Sigmoid colon (tissue), 7 donors: Measurements from ENCODE around the gene VAMP3. TPM values are rescaled to one million over a fixed set of nuclear protein-coding genes. Genes with fewer than 3 reads are reported as not detected.
A peak's percentile ranks its signal among the peaks of the same experiment; 100 is the strongest.

Experiments used
- DNase-seq: peaks from one replicate; pipeline ENCODE4 v3.0.0-alpha.2; 2019
- H3K27ac ChIP-seq, 4 donors: fragments of 200-600 bp; sonication (generic); one replicate each; pipeline ENCODE4 v1.5.1; 2016 to 2019; ENCODE audit warnings: mild to moderate bottlenecking in 1 of 4
- H3K27me3 ChIP-seq, 3 donors: fragments of 200-600 bp; sonication (generic); one replicate each; pipeline ENCODE4 v1.5.1; 2019; ENCODE audit warnings: mild to moderate bottlenecking in 1 of 3
- H3K36me3 ChIP-seq, 4 donors: fragments of 200-600 bp; sonication (generic); one replicate each; pipeline ENCODE4 v1.5.1; 2016 to 2019
- H3K4me1 ChIP-seq, 4 donors: fragments of 200-600 bp; sonication (generic); one replicate each; pipeline ENCODE4 v1.5.1; 2017 to 2019
- H3K4me3 ChIP-seq, 4 donors: fragments of 200-600 bp; sonication (generic); one replicate each; pipeline ENCODE4 v1.5.1; 2017 to 2019; ENCODE audit warnings: mild to moderate bottlenecking in 2 of 4, moderate library complexity in 1 of 4
- H3K9me3 ChIP-seq, 4 donors: fragments of 200-600 bp in 3 of 4; sonication (generic) in 3 of 4; one replicate each; pipeline versions ENCODE4 v1.5.1 to v1.6.1; 2013 to 2019
- EP300 ChIP-seq, 4 donors: sonication (generic); formaldehyde crosslinking; IDR thresholded peaks; one replicate each; pipeline ENCODE4 v1.6.1; 2017; ENCODE audit warnings: antibody characterized with exemption in 4 of 4
- POLR2A ChIP-seq, 2 donors: fragments of 450-650 bp; IDR thresholded peaks; one replicate each; pipeline ENCODE4 v1.6.1; 2016; ENCODE audit warnings: antibody characterized with exemption in 2 of 2, mild to moderate bottlenecking in 2 of 2, moderate library complexity in 2 of 2
- POLR2AphosphoS5 ChIP-seq, 4 donors: sonication (generic); formaldehyde crosslinking; IDR thresholded peaks; one replicate each; pipeline ENCODE4 v1.6.1; 2017; ENCODE audit warnings: antibody characterized with exemption in 4 of 4
- WGBS, 2 donors: extraction: QIAGEN DNeasy Blood & Tissue Kit; methylation state at CpG; one replicate each; pipeline ENCODE4 v1.1.7; 2013; 5-methylcytosine and 5-hydroxymethylcytosine counted together
- intact Hi-C: fragments of 100-400 bp; cut with DNase I; formaldehyde crosslinking; loops from one replicate; pipeline ENCODE4 v1.15.1; 2023
- polyA plus RNA-seq, 3 donors: library from polyadenylated mRNA; stranded (reverse); fragments of 200-250 nt; gene quantifications; one replicate each; pipeline ENCODE4 v1.2.3, GENCODE V29; 2013
- total RNA-seq, 4 donors: library from RNA; depleted of rRNA; stranded (reverse); fragments of >200 nt; gene quantifications; one replicate each; pipeline ENCODE4 v1.1.0, GENCODE V29; 2016
- TF ChIP-seq, protein P1 (sequence below), 4 experiments: fragments of 450-650 bp in 3 of 4; fragments of 200-600 bp in 1 of 4; IDR thresholded peaks; one replicate each; pipeline ENCODE4 v1.5.1; 2016 to 2019; ENCODE audit warnings: antibody characterized with exemption in 4 of 4, mild to moderate bottlenecking in 3 of 4, moderate library complexity in 2 of 4
- donor health status: healthy with polysubstance abuse.
- donor health status: Bipolar disorder and iron deficiency.
- donor health status: healthy.

Gene VAMP3
- total and polyA plus RNA-seq, 7 donors = 55.3 to 2,991 (median 113) TPM

DNA sequence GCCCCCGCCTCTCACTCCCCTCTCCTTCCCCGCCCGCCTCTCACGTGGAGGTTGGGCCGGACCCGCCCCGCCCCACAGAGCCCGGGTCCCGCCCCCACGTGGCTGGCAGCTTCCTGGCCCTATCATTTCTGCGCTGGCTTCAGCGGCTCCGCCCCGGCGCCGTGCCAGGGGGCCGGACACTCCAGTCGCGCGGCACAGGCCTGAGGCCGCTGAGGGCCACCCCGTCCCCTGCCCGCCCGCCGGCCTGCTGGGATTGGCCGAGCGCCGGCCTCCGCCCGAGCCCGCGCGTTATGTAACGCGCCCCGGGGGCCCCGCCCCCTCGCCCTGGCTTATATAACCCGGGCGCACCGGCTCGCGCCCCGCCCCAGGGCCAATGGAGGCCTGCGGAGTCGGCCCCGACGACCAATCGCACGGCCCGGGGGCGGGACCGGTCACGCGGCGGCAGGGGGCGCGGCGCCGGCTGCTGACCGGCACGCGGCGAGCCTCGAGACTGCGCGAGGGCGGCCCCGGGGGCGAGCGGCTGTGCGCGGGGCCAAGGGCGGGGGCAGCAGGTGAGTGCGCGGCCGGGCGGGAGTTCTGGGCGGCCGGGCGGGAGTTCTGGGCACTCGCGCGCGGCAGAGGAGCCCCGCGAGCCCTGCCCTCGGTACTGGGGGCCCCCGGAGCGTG, 12.9 kb downstream of the VAMP3 start, which contains the start of gene PER3:
TSS of gene PER3 (plus strand) at position 466 of the 666 bp plus-strand sequence. CDS start 587 bp downstream, outside the sequence.
- peak within 1 kb of the TSS; percentile 57 to 91 (median 70) for H3K4me3 ChIP-seq
- intact Hi-C loops = loop anchor here (1.0 kb wide), 1 partner anchor 13 kb away; the partner anchor contains the start of gene VAMP3
- 2 to 3% methylated on average over 90 of the region's 90 CpGs for WGBS, 2 donors
- H3K4me1 ChIP-seq = peaks cover 0 to 55% (median 49%) of the 10 kb centered on the region in 4 donors
- H3K36me3 ChIP-seq = peaks cover 0 to 59% (median 7%) of the 10 kb centered on the region in 4 donors
- peak; percentile 99 for DNase-seq
- TF ChIP-seq POLR2A (IDR thresholded peaks at IDR 0.05) (peak in 1 of 2 donors; percentile 18), EP300 (IDR thresholded peaks at IDR 0.05) (peak in 1 of 4 donors; percentile 53), POLR2AphosphoS5 (IDR thresholded peaks at IDR 0.05) (peak in 3 of 4 donors; percentile 63 to 71 (median 70))
- TF ChIP-seq, protein P1, sequence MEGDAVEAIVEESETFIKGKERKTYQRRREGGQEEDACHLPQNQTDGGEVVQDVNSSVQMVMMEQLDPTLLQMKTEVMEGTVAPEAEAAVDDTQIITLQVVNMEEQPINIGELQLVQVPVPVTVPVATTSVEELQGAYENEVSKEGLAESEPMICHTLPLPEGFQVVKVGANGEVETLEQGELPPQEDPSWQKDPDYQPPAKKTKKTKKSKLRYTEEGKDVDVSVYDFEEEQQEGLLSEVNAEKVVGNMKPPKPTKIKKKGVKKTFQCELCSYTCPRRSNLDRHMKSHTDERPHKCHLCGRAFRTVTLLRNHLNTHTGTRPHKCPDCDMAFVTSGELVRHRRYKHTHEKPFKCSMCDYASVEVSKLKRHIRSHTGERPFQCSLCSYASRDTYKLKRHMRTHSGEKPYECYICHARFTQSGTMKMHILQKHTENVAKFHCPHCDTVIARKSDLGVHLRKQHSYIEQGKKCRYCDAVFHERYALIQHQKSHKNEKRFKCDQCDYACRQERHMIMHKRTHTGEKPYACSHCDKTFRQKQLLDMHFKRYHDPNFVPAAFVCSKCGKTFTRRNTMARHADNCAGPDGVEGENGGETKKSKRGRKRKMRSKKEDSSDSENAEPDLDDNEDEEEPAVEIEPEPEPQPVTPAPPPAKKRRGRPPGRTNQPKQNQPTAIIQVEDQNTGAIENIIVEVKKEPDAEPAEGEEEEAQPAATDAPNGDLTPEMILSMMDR (IDR thresholded peaks at IDR 0.05) = no peak
- no peaks in the 10 kb centered on the region for H3K9me3 ChIP-seq
- peak within 1 kb of the TSS; percentile 94 to 99 (median 96) for H3K27ac ChIP-seq
- no peaks in the 10 kb centered on the region for H3K27me3 ChIP-seq

DNA sequence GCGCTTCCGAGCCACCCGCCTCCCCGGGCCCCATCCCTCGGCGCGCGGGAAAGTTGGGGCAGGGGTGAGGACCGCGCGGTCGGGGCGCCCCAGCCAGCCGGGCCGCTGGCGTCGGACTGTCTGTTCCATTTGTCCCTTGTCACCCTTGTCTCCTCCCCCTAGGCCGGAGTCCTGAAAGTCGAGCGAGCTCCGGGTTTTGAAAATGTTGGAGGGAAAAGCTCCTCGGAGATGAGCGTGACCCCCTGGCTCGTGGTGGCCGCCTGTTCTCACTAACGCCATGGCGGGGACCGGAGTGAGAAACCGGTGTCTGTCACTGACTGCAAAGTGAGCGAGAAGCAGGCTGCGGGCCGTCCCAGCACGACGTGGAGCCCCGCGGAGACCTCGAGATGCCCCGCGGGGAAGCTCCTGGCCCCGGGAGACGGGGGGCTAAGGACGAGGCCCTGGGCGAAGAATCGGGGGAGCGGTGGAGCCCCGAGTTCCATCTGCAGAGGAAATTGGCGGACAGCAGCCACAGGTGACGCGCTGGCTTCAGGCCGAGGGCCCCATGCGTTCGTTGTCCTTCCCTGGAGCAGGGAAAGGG, 13.5 kb downstream of the VAMP3 start:
- H3K9me3 ChIP-seq = no peaks in the 10 kb centered on the region
- peak; percentile 79 for DNase-seq
- peak overlapping the region; percentile 94 to 99 (median 96) for H3K27ac ChIP-seq
- no peak for TF ChIP-seq POLR2AphosphoS5 (IDR thresholded peaks at IDR 0.05)
- TF ChIP-seq, protein P1 (IDR thresholded peaks at IDR 0.05) = no peak
- TF ChIP-seq POLR2A (IDR thresholded peaks at IDR 0.05) = no peak
- no peak for TF ChIP-seq EP300 (IDR thresholded peaks at IDR 0.05)
- peaks cover 0 to 59% (median 7%) of the 10 kb centered on the region in 4 donors for H3K36me3 ChIP-seq
- peak overlapping the region; percentile 57 to 91 (median 70) for H3K4me3 ChIP-seq
- H3K4me1 ChIP-seq = peaks cover 0 to 55% (median 49%) of the 10 kb centered on the region in 4 donors
- intact Hi-C loops = loop anchor here (1.0 kb wide), 1 partner anchor 13 kb away; the partner anchor contains the start of gene VAMP3
- 48 to 63% methylated on average over 52 of the region's 52 CpGs for WGBS, 2 donors
- H3K27me3 ChIP-seq = no peaks in the 10 kb centered on the region

DNA sequence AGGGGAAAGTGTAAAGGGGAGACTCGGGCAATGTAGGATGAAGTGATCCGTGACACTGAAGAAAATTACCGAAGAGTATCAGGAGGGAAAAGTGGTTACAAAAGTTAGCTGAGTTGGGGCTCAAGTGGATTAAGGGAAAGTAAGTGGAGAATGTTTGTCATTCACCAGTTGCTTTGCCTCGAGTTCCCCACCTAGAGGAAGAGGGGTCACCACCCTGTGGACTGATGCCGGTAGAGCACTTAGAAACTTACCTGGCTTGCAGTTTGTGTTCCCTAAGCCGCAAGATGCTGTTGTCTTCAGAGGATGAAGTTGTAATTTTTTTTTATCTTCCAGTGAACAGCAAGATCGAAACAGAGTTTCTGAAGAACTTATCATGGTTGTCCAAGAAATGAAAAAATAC, 14.0 kb downstream of the VAMP3 start:
- Histone ChIP-seq H3K4me3 (peak overlapping the region; percentile 57 to 91 (median 70)), H3K9me3 (no peaks in the 10 kb centered on the region), H3K27ac (peak overlapping the region; percentile 94 to 99 (median 96)), H3K4me1 (peaks cover 0 to 55% (median 49%) of the 10 kb centered on the region in 4 donors), H3K27me3 (no peaks in the 10 kb centered on the region), H3K36me3 (peaks cover 2 to 59% (median 7%) of the 10 kb centered on the region in 4 donors)
- intact Hi-C loops = no loop called here
- TF ChIP-seq, protein P1 (IDR thresholded peaks at IDR 0.05) = no peak
- TF ChIP-seq EP300 (IDR thresholded peaks at IDR 0.05) = no peak
- no peak for TF ChIP-seq POLR2A (IDR thresholded peaks at IDR 0.05)
- no peak for TF ChIP-seq POLR2AphosphoS5 (IDR thresholded peaks at IDR 0.05)
- no peak for DNase-seq
- WGBS, 2 donors = 90 to 93% methylated on average over 7 of the region's 7 CpGs

DNA sequence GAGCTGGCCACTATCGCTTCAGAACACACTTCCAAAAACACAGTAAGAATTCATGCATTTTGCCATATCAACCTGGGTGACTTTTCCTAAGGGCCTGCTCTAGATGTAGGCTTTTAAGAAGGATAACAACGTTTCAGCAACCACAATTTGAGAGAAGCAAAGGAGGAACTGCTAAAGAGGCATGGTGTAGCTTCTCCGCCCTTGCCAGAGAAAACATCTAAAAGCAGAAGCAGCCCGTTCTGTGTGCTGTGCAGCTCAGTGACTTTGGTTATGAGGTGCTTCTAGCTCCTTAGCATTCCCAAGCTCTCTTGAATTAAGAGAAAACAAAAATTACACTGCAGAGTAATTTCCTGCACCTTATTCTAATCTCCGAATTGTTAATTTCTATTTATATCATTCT, 15.7 kb downstream of the VAMP3 start:
- WGBS, 2 donors = 70% methylated on average over 5 of the region's 5 CpGs
- H3K4me3 ChIP-seq = no peak overlapping the region
- peaks cover 4 to 60% (median 19%) of the 10 kb centered on the region in 4 donors for H3K36me3 ChIP-seq
- intact Hi-C loops = no loop called here
- no peak for TF ChIP-seq POLR2AphosphoS5 (IDR thresholded peaks at IDR 0.05)
- no peak for TF ChIP-seq POLR2A (IDR thresholded peaks at IDR 0.05)
- TF ChIP-seq, protein P1 (IDR thresholded peaks at IDR 0.05) = no peak
- no peak for TF ChIP-seq EP300 (IDR thresholded peaks at IDR 0.05)
- H3K27ac ChIP-seq = peak overlapping the region in 3 of 4 donors; percentile 14 to 30 (median 19)
- H3K9me3 ChIP-seq = no peaks in the 10 kb centered on the region
- DNase-seq = no peak
- H3K27me3 ChIP-seq = no peaks in the 10 kb centered on the region
- H3K4me1 ChIP-seq = peaks cover 0 to 55% (median 49%) of the 10 kb centered on the region in 4 donors
